Transverse colon (tissue), 4 donors: ENCODE measurements around the gene NKAIN2. TPM values are rescaled to one million over a fixed set of nuclear protein-coding genes. Genes with fewer than 3 reads are reported as not detected.

Source experiments
- DNase-seq: peaks from one replicate; pipeline ENCODE4 v3.0.0-alpha.2; 2019
- H3K27ac ChIP-seq, 4 donors: fragments of 200-600 bp; sonication (generic); 2 replicates each; pipeline ENCODE4 v1.5.1; 2016 to 2018; ENCODE audit warnings: inconsistent platforms in 4 of 4
- H3K27me3 ChIP-seq: fragments of 200-600 bp; sonication (generic); 2 replicates; pipeline ENCODE4 v1.5.1; 2017; ENCODE audit warnings: inconsistent platforms
- H3K36me3 ChIP-seq, 4 donors: fragments of 200-600 bp; sonication (generic); 2 replicates each; pipeline ENCODE4 v1.5.1; 2017 to 2019; ENCODE audit warnings: inconsistent platforms in 4 of 4
- H3K4me1 ChIP-seq, 4 donors: fragments of 200-600 bp; sonication (generic); 2 replicates each; pipeline ENCODE4 v1.5.1; 2017 to 2020; ENCODE audit warnings: inconsistent platforms in 4 of 4
- H3K4me3 ChIP-seq, 4 donors: fragments of 200-600 bp; sonication (generic); 1 replicate in 1 of 4; 2 replicates in 3 of 4; pipeline versions ENCODE4 v1.5.1 to v1.6.1; 2017 to 2019; ENCODE audit warnings: inconsistent platforms in 4 of 4
- H3K9me3 ChIP-seq, 2 donors: fragments of 200-600 bp; sonication (generic); 2 replicates each; pipeline ENCODE4 v1.5.1; 2017 to 2019; ENCODE audit warnings: inconsistent platforms in 2 of 2
- CTCF ChIP-seq, 5 experiments: fragments of 200-600 bp in 3 of 5; fragments of 450-650 bp in 2 of 5; sonication (generic) in 3 of 5; IDR thresholded peaks; 1 replicate in 2 of 5; 2 replicates in 3 of 5; pipeline ENCODE4 v1.5.1; 2016 to 2017; ENCODE audit warnings: antibody characterized with exemption in 5 of 5, inconsistent platforms in 3 of 5, mild to moderate bottlenecking in 2 of 5, moderate library complexity in 1 of 5
- EP300 ChIP-seq: sonication (generic); formaldehyde crosslinking; IDR thresholded peaks from one replicate; pipeline ENCODE4 v1.6.1; 2017; ENCODE audit warnings: antibody characterized with exemption, low read depth
- POLR2A ChIP-seq: fragments of 450-650 bp; IDR thresholded peaks from one replicate; pipeline ENCODE4 v1.6.1; 2016; ENCODE audit warnings: antibody characterized with exemption, mild to moderate bottlenecking, moderate library complexity
- POLR2AphosphoS5 ChIP-seq, 3 donors: sonication (generic); formaldehyde crosslinking; IDR thresholded peaks; one replicate each; pipeline ENCODE4 v1.6.1; 2016; ENCODE audit warnings: antibody characterized with exemption in 3 of 3
- WGBS, 2 donors: methylation state at CpG; one replicate each; pipeline ENCODE4 v1.1.5; 2018; ENCODE audit warnings: low coverage in 1 of 2; 5-methylcytosine and 5-hydroxymethylcytosine counted together
- in situ Hi-C, 4 donors: fragments of 200-750 bp; cut with MboI; loops; one replicate each; pipeline versions ENCODE4 v1.15.0 to v1.15.1; 2017; ENCODE audit warnings: low sequenced_read_pairs in 3 of 4, low pct_ligation_motif_present in 1 of 4, low pct_unique_long_range_greater_than_20kb in 1 of 4
- intact Hi-C: fragments of 100-400 bp; cut with DNase I; formaldehyde crosslinking; loops from one replicate; pipeline ENCODE4 v1.15.1; 2023; ENCODE audit warnings: low total_unique reads
- total RNA-seq, 4 donors: library from RNA; depleted of rRNA; stranded (reverse); fragments of >200 nt; gene quantifications; one replicate each; pipeline ENCODE4 v1.1.0, GENCODE V29; 2016

Gene NKAIN2
- total RNA-seq, 4 donors from 2014 or later, result 0.32 TPM; not detected in 3

GRCh38 chr6:124436803-124437202, 633.1 kb downstream of the NKAIN2 start:
- no peaks in the 10 kb centered on the region for H3K4me1 ChIP-seq
- no peaks in the 10 kb centered on the region for H3K9me3 ChIP-seq
- DNase-seq, result no peak
- TF ChIP-seq EP300, result no peak
- TF ChIP-seq POLR2A, result no peak
- TF ChIP-seq POLR2AphosphoS5 (IDR thresholded peaks at IDR 0.05), result no peak
- TF ChIP-seq CTCF (IDR thresholded peaks at IDR 0.05), result no peak
- H3K27me3 ChIP-seq, result no peaks in the 10 kb centered on the region
- H3K27ac ChIP-seq, result no peak overlapping the region
- intact Hi-C loops, result no loop called here
- in situ Hi-C loops, result no loop called here
- 74 to 75% methylated on average over 3 of the region's 3 CpGs for WGBS, 2 donors
- H3K4me3 ChIP-seq, result no peak overlapping the region
- no peaks in the 10 kb centered on the region for H3K36me3 ChIP-seq

- H3K36me3 ChIP-seq, result no peaks in the 10 kb centered on the region
- H3K27me3 ChIP-seq, result no peaks in the 10 kb centered on the region
- intact Hi-C loops (no loop called here), in situ Hi-C loops (no loop called here)
- no peak overlapping the region for H3K4me3 ChIP-seq
- DNase-seq, result no peak
- 46 to 66% methylated on average over 4 of the region's 4 CpGs for WGBS, 2 donors
- H3K9me3 ChIP-seq, result no peaks in the 10 kb centered on the region
- TF ChIP-seq POLR2AphosphoS5 (IDR thresholded peaks at IDR 0.05) (no peak), CTCF (IDR thresholded peaks at IDR 0.05) (no peak), POLR2A (no peak), EP300 (no peak)
- H3K4me1 ChIP-seq, result no peaks in the 10 kb centered on the region
- no peak overlapping the region for H3K27ac ChIP-seq
Observed at GRCh38 chr6:124438546-124439065, 634.9 kb downstream of the NKAIN2 start.

- Histone ChIP-seq H3K27ac (no peak overlapping the region), H3K36me3 (no peaks in the 10 kb centered on the region), H3K4me1 (no peaks in the 10 kb centered on the region), H3K27me3 (no peaks in the 10 kb centered on the region), H3K9me3 (no peaks in the 10 kb centered on the region), H3K4me3 (no peak overlapping the region)
- intact Hi-C loops, result no loop called here
- in situ Hi-C loops, result no loop called here
- DNase-seq, result no peak
- TF ChIP-seq POLR2AphosphoS5 (IDR thresholded peaks at IDR 0.05), result no peak
- 83 to 95% methylated on average over 2 to 3 of the region's 3 CpGs for WGBS, 2 donors
Observed at GRCh38 chr6:124441450-124441849, 637.8 kb downstream of the NKAIN2 start.

GRCh38 chr6:124443541-124443940, 639.9 kb downstream of the NKAIN2 start:
- H3K27me3 ChIP-seq, result no peaks in the 10 kb centered on the region
- H3K27ac ChIP-seq, result no peak overlapping the region
- in situ Hi-C loops (no loop called here), intact Hi-C loops (no loop called here)
- 29 to 60% methylated on average over 1 to 2 of the region's 2 CpGs for whole genome bisulfite sequencing, 2 donors
- no peak for TF ChIP-seq POLR2AphosphoS5 (IDR thresholded peaks at IDR 0.05)
- TF ChIP-seq CTCF (IDR thresholded peaks at IDR 0.05), result no peak
- no peak for TF ChIP-seq POLR2A
- TF ChIP-seq EP300, result no peak
- H3K4me1 ChIP-seq, result no peaks in the 10 kb centered on the region
- no peaks in the 10 kb centered on the region for H3K36me3 ChIP-seq
- H3K4me3 ChIP-seq, result no peak overlapping the region
- no peak for DNase-seq
- H3K9me3 ChIP-seq, result no peaks in the 10 kb centered on the region

- H3K9me3 ChIP-seq, result no peaks in the 10 kb centered on the region
- no peak overlapping the region for H3K27ac ChIP-seq
- WGBS, 2 donors, result 53 to 61% methylated on average over 3 of the region's 3 CpGs
- intact Hi-C loops, result no loop called here
- TF ChIP-seq POLR2A, result no peak
- no peak for TF ChIP-seq POLR2AphosphoS5 (IDR thresholded peaks at IDR 0.05)
- TF ChIP-seq CTCF (IDR thresholded peaks at IDR 0.05), result no peak
- TF ChIP-seq EP300, result no peak
- no peaks in the 10 kb centered on the region for H3K4me1 ChIP-seq
- DNase-seq, result no peak
- no peaks in the 10 kb centered on the region for H3K36me3 ChIP-seq
- H3K27me3 ChIP-seq, result no peaks in the 10 kb centered on the region
- H3K4me3 ChIP-seq, result no peak overlapping the region
- in situ Hi-C loops, result no loop called here
Observed at GRCh38 chr6:124445581-124445980, 641.9 kb downstream of the NKAIN2 start.
